Measurements from ENCODE around the gene SOX9. TPM values are rescaled to one million over a fixed set of nuclear protein-coding genes. Genes with fewer than 3 reads are reported as not detected.
A peak's percentile ranks its signal among the peaks of the same experiment; 100 is the strongest.

Gene SOX9
- not detected for total RNA-seq

DNA sequence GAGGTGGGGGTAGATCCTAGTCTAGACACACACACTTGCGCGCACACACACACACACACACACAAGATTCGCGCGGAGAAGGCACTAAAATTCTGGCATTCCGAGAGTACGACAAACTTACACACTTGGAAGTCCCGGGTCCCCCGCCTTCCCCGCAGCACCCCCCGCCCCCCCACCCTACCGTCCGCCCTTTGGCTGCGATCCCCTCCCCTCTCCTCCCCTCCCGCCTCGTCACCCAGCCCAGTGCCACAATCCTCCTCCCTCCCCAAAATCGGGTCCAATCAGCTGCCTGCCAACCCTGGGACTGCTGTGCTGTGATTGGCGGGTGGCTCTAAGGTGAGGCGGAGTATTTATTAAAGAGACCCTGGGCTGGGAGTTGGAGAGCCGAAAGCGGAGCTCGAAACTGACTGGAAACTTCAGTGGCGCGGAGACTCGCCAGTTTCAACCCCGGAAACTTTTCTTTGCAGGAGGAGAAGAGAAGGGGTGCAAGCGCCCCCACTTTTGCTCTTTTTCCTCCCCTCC is at the start of gene SOX9:
Gene SOX9 (plus strand): TSS at position 379 of the 522 bp plus-strand sequence. CDS start 372 bp downstream, outside the sequence.
- ATAC-seq (ENCODE audit: low read depth) (no peak), DNase-seq (no peak)
- POLR2A ChIA-PET = no interaction called here
- peak within 1 kb of the TSS; percentile 69 for H3K27ac Mint-ChIP-seq
- H3K9me3 Mint-ChIP-seq = peaks cover 2% of the 10 kb centered on the region
- H3K36me3 Mint-ChIP-seq = peaks cover 6% of the 10 kb centered on the region
- peaks cover 69% of the 10 kb centered on the region for H3K27me3 Mint-ChIP-seq
- no peak within 1 kb of the TSS for H3K4me3 Mint-ChIP-seq
- H3K4me1 Mint-ChIP-seq = peaks cover 7% of the 10 kb centered on the region

DNA sequence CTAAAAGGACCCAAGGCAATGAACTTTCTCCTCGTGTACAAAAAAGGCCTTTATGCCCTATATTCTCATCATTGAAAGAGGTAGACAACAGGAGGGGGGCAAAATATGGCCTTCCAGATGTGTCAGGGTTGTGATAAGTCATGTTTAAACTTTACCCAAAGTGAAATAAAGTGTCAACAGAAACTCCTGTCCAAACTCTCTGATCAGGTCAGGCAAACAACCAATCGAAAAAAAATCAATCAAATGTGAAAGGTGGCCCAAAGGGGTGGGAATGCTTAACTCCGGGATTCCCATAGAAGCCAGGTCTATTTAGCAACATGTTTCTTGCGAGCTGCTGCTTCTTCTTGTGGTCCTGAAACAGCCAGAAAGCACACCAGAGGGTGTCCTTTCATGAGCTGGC is 49.5 kb upstream of the SOX9 start:
- Mint-ChIP-seq H3K36me3 (no peaks in the 10 kb centered on the region), H3K27me3 (no peaks in the 10 kb centered on the region), H3K4me1 (no peaks in the 10 kb centered on the region), H3K4me3 (no peak overlapping the region), H3K9me3 (no peaks in the 10 kb centered on the region), H3K27ac (no peak overlapping the region)
- ATAC-seq (ENCODE audit: low read depth) (no peak), DNase-seq (no peak)
- POLR2A ChIA-PET = no interaction called here

DNA sequence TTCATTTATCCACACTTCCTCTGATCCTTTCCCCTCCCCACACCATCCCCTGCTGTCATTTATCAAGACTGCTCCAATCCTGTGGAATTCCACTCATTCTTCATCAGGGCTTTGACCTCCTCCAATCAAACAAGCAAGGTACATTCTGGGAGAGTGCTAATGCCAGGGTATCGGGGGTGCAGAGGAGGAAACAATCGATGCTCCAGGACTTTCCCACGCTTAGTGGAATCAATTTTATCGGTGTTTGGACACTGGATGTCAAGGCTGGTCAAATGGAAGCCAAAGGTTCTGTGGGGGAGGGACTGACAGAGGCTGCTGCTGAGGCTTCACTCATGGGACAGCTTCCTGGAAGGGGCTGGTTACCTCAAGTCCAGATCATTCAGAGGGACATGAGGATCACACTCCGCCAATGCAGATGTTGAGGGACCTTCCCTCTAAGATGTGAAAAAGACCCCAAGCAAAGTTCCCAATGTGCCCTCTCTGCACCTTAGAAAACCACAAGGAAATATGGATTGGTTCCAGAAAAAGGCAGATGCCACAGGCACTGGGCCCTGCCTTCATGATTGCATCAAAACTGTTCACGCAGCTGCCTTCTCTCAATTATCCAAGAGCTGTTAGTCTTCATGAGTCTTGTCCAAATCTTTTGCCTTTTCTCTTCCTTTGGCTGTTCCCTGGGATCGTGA is 44.7 kb upstream of the SOX9 start:
- Mint-ChIP-seq H3K36me3 (no peaks in the 10 kb centered on the region), H3K27ac (no peak overlapping the region), H3K9me3 (no peaks in the 10 kb centered on the region), H3K27me3 (no peaks in the 10 kb centered on the region), H3K4me3 (no peak overlapping the region), H3K4me1 (no peaks in the 10 kb centered on the region)
- no peak for ATAC-seq (ENCODE audit: low read depth)
- POLR2A ChIA-PET = no interaction called here
- DNase-seq = no peak

DNA sequence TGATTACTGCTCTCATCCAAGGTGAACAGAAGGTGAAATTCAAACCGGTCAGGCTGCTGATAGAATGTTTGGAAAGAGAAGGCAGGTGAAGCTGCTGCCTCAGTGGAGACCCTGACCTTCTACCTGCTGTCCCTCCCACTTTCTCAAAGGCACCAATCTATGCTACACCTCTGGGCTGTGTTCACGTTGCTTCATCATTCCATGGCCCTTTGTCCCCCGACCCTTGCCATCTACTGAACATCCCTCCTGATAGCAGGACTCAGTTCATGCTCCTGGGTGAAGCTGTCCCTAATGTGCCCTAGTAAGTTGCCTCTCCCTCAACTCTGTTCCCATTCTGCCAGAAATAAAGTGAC is 44.2 kb upstream of the SOX9 start:
- no peaks in the 10 kb centered on the region for H3K27me3 Mint-ChIP-seq
- no peaks in the 10 kb centered on the region for H3K36me3 Mint-ChIP-seq
- H3K4me3 Mint-ChIP-seq = no peak overlapping the region
- DNase-seq = no peak
- H3K4me1 Mint-ChIP-seq = no peaks in the 10 kb centered on the region
- no peak overlapping the region for H3K27ac Mint-ChIP-seq
- no peak for ATAC-seq (ENCODE audit: low read depth)
- H3K9me3 Mint-ChIP-seq = no peaks in the 10 kb centered on the region
- POLR2A ChIA-PET = no interaction called here

DNA sequence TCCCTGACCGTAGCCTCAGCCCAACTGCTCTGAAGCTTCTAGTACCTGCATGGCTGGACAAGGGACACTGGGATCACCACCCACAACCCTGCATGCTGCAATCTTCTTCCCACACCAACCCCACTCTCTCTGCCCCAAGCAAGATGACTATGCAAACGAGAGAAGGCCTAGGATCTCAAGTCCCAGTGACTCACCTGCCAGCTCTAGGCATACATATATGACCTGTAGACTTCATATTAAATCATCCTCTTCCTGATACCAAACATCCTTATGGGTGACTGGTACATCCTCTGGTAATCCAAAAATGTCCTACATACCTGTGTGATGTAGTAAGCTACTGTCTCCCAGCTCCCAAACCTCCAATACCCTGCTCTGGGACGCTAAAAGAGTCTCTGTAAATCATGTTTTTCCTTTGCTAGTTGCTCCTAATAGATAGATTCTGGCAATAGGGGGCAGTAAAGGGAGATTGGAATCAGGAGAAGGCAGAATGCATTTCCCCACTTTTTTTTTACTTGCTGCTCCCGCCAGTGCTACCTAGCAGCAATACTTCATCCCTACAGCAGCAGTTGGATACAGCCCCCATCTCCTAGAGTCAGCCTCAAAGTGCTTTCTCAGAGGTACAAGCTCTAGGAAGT is 43.4 kb upstream of the SOX9 start:
- Mint-ChIP-seq H3K27me3 (no peaks in the 10 kb centered on the region), H3K4me1 (no peaks in the 10 kb centered on the region), H3K36me3 (no peaks in the 10 kb centered on the region), H3K4me3 (no peak overlapping the region), H3K27ac (no peak overlapping the region), H3K9me3 (no peaks in the 10 kb centered on the region)
- ATAC-seq (ENCODE audit: low read depth) = no peak
- no peak for DNase-seq
- POLR2A ChIA-PET = no interaction called here

DNA sequence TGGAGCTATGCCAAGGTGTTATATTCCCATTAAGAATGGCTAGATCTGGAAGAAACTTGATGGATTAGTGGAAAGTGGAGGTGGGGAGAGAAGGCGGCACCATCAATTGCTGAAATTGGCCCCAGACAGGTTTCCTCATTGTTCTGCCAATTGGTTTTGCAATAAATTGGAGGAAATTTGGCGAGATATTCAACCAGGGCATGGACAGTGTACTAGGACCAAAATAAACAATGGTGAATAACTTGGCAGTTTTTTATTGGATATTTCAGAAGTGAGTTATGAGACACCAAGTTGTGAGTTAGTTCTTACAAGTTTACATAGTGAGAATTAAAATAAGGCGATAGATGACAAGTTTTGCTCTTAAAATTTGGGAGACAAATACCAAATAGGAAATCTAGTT is 41.1 kb upstream of the SOX9 start:
- DNase-seq = no peak
- Mint-ChIP-seq H3K27me3 (no peaks in the 10 kb centered on the region), H3K4me1 (no peaks in the 10 kb centered on the region), H3K9me3 (no peaks in the 10 kb centered on the region), H3K4me3 (no peak overlapping the region), H3K36me3 (no peaks in the 10 kb centered on the region), H3K27ac (no peak overlapping the region)
- no peak for ATAC-seq (ENCODE audit: low read depth)
- POLR2A ChIA-PET = no interaction called here

DNA sequence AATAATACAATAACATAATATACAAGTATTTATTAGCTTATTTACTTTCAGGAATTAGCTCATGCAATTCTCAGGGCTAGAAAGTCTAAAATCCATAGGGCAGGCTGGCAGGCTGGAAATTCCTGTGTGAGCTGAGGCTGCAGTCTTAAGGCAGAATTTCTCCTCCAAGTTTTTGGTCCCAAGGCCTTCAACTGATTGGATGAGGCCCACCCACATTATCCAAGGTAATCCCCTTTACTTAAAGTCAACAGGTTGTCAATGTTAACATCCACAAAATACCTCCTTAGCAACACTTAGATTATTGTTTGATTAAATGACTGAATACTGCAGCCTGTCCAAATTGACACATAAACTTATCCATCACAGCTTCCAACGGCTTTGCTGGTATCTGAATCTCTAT is 32.9 kb upstream of the SOX9 start:
- Mint-ChIP-seq H3K36me3 (no peaks in the 10 kb centered on the region), H3K27me3 (no peaks in the 10 kb centered on the region), H3K27ac (no peak overlapping the region), H3K4me1 (no peaks in the 10 kb centered on the region), H3K4me3 (no peak overlapping the region), H3K9me3 (no peaks in the 10 kb centered on the region)
- DNase-seq (no peak), ATAC-seq (ENCODE audit: low read depth) (no peak)
- POLR2A ChIA-PET = no interaction called here

DNA sequence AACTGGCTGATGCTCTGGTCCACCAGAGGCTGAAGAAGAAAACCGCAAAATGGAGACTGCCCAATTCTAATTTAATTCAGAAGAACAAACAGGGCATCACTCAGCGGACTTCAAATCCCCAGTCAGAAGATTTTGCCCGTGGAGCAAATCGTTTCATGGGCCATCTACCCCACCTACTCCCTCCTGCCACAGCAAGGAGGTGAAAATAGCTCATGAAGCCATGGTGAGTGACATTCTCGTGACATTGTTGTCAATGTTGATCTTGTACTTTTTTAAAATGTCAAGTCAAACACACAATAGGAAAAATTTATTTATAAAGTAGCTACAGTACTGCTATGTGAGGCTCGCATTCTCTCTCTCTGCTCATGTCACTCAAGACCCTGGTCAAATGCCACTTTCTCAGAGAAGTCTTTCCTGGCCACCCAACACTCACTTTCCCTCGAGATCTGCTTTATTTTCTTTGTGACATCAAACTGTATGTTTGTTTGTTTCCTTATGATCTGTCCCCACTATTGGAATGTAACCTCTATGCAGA is 31.3 kb upstream of the SOX9 start:
- Mint-ChIP-seq H3K9me3 (no peaks in the 10 kb centered on the region), H3K27ac (no peak overlapping the region), H3K36me3 (no peaks in the 10 kb centered on the region), H3K4me1 (no peaks in the 10 kb centered on the region), H3K4me3 (no peak overlapping the region), H3K27me3 (no peaks in the 10 kb centered on the region)
- POLR2A ChIA-PET = no interaction called here
- ATAC-seq (ENCODE audit: low read depth) (no peak), DNase-seq (no peak)

DNA sequence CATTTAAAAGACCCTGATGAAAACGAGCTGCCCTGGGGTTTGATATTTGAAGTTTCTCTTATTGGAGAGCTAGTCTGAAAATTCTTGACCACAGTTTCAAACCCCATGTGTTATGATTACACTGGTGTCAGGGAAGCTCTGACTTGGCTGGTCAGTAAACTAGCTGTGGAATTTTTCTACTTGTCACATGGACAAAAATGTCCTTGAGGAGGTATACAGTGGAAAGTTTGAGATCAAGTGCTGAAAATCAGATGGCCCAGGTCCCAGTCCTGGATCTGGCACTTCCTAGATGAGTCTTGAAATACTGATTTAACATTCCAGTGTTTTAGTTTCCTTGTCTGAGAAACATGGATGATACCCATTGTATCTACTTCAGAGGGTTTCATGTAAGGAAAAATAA is 30.7 kb upstream of the SOX9 start:
- Mint-ChIP-seq H3K27me3 (no peaks in the 10 kb centered on the region), H3K4me1 (no peaks in the 10 kb centered on the region), H3K27ac (no peak overlapping the region), H3K9me3 (no peaks in the 10 kb centered on the region), H3K4me3 (no peak overlapping the region), H3K36me3 (no peaks in the 10 kb centered on the region)
- DNase-seq (no peak), ATAC-seq (ENCODE audit: low read depth) (no peak)
- POLR2A ChIA-PET = no interaction called here

DNA sequence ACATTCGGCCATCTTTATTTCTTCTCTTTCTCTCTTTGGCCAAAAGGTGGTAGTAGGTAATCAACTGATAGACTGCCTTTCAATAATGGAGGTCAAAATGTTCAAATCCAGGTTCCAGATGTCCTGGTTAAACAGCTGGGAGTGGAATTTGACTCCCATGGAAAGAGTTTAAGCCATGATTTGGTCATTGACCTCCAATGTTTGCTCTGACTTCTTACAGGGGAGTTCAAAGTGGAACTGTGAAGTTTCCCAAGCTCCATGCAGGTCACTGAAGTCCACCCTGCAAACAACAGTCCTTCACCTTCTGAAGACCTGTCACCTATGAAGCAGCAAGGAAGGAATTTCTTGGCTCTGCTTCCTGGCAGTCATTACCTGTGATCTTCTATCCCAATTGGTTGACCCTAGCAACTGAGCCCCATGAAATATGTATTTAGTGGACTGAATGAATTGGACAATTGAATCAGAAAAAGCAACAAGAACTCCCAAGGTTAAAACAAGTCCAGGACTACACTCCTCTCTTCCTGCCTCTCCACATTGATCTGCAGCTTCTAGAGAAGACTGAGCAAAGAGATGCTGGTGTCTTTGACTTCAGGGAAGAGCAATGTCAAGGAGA is 28.0 kb upstream of the SOX9 start:
- POLR2A ChIA-PET = no interaction called here
- no peaks in the 10 kb centered on the region for H3K36me3 Mint-ChIP-seq
- no peak overlapping the region for H3K4me3 Mint-ChIP-seq
- H3K27me3 Mint-ChIP-seq = no peaks in the 10 kb centered on the region
- H3K27ac Mint-ChIP-seq = no peak overlapping the region
- no peak for DNase-seq
- H3K4me1 Mint-ChIP-seq = no peaks in the 10 kb centered on the region
- H3K9me3 Mint-ChIP-seq = peaks cover 1% of the 10 kb centered on the region
- ATAC-seq (ENCODE audit: low read depth) = no peak

DNA sequence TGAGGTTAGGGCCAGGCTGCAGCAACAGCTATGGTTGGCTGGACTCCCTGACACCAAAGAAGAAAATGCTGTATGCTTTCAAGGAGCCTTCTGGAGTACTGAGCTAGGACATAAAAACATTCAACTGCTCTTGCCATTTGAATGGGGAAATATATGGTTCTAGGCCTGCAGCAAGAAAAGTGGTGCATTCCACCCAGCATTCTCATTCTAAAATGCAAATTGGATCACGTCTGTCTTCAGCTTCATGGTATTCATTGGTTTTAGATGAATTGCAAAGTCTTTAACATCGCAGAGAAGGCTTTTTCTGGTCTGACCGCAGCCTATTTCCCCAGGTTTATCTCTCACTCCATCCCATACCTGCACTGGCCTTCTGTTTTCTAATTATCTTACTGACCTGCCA is 27.1 kb upstream of the SOX9 start:
- Mint-ChIP-seq H3K27ac (no peak overlapping the region), H3K36me3 (no peaks in the 10 kb centered on the region), H3K4me3 (no peak overlapping the region), H3K9me3 (peaks cover 1% of the 10 kb centered on the region), H3K4me1 (no peaks in the 10 kb centered on the region), H3K27me3 (no peaks in the 10 kb centered on the region)
- ATAC-seq (ENCODE audit: low read depth) = no peak
- DNase-seq = no peak
- POLR2A ChIA-PET = no interaction called here

DNA sequence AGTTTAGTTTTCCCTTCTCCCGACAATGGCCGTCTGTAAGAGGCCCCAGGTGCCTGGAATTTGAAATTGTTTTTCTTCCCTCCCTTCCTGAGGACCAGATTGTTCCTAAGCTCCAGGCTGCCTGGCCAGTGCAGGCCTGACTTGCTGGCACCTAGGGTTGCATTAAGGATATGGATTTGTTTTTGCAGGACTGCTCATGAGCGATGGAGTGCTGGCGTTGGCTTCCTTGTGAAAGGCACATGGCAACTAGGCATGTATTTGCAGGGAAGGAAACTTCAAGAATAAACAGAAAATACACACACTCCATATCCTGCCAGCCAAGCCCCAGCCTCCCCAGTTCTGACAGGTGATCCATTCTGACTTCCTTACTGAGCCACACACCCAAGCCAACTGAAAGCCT is 25.5 kb upstream of the SOX9 start:
- peaks cover 1% of the 10 kb centered on the region for H3K9me3 Mint-ChIP-seq
- H3K4me3 Mint-ChIP-seq = no peak overlapping the region
- no peaks in the 10 kb centered on the region for H3K36me3 Mint-ChIP-seq
- no peaks in the 10 kb centered on the region for H3K4me1 Mint-ChIP-seq
- H3K27me3 Mint-ChIP-seq = no peaks in the 10 kb centered on the region
- POLR2A ChIA-PET = no interaction called here
- ATAC-seq (ENCODE audit: low read depth) (no peak), DNase-seq (no peak)
- H3K27ac Mint-ChIP-seq = no peak overlapping the region

DNA sequence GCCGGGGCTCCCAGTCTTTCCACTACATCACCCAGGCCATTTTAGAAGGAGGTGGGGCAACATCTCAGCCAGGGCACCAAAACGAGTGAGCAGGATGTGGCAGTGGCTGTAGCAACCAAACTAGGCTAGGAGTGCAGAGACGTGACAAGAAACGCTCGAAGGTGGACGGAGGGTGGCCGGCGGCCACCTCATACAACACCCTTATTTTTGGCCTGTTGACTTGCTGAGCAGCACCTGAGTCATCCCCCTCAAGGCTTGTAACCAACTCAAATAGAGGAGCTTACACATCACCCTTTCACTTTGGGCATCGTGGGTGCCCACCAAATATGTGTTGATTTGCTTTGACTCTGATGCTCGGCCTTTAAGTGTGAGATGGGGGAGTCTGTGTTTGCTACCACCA is 23.7 kb upstream of the SOX9 start:
- DNase-seq (no peak), ATAC-seq (ENCODE audit: low read depth) (no peak)
- Mint-ChIP-seq H3K4me1 (no peaks in the 10 kb centered on the region), H3K4me3 (no peak overlapping the region), H3K36me3 (no peaks in the 10 kb centered on the region), H3K27me3 (no peaks in the 10 kb centered on the region), H3K9me3 (peaks cover 1% of the 10 kb centered on the region), H3K27ac (no peak overlapping the region)
- POLR2A ChIA-PET = no interaction called here

DNA sequence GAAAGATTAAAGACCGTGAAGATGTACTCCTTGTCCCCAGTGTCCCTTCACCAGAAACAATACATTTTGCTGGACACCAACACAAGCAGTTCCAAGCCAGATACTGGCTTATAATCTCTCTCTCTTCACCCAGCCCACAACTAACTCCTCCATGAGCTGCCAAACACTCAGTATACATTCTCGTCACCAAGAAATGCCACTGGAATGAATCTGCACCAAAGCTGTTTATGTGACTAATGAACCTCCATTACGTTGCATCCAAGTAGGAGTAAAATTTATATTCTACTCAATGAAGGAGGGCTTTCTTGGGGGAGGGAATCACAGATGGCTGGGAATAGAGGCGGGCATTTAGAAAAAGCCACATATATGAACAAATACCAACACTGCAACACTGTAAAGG is 20.9 kb upstream of the SOX9 start:
- H3K36me3 Mint-ChIP-seq = no peaks in the 10 kb centered on the region
- H3K9me3 Mint-ChIP-seq = peaks cover 1% of the 10 kb centered on the region
- ATAC-seq (ENCODE audit: low read depth) (no peak), DNase-seq (no peak)
- H3K4me3 Mint-ChIP-seq = no peak overlapping the region
- POLR2A ChIA-PET = interaction anchor here (0.7 kb wide), 1 partner anchor 42 kb away, joined by 3 read pairs; no protein-coding TSS in a partner anchor
- no peaks in the 10 kb centered on the region for H3K4me1 Mint-ChIP-seq
- no peak overlapping the region for H3K27ac Mint-ChIP-seq
- no peaks in the 10 kb centered on the region for H3K27me3 Mint-ChIP-seq
